DLD1 (cell line): Measurements from ENCODE around the gene SUMO2.

ENCODE experiments used
- in situ Hi-C: cut with HindIII; loops from 2 replicates; pipeline ENCODE4 v1.10.0; 2017; ENCODE audit warnings: low sequenced_read_pairs

Gene SUMO2

GRCh38 chr17:75124819-75125162 lies 58.0 kb downstream of the SUMO2 start:
- in situ Hi-C loops, result no loop called here

DNA sequence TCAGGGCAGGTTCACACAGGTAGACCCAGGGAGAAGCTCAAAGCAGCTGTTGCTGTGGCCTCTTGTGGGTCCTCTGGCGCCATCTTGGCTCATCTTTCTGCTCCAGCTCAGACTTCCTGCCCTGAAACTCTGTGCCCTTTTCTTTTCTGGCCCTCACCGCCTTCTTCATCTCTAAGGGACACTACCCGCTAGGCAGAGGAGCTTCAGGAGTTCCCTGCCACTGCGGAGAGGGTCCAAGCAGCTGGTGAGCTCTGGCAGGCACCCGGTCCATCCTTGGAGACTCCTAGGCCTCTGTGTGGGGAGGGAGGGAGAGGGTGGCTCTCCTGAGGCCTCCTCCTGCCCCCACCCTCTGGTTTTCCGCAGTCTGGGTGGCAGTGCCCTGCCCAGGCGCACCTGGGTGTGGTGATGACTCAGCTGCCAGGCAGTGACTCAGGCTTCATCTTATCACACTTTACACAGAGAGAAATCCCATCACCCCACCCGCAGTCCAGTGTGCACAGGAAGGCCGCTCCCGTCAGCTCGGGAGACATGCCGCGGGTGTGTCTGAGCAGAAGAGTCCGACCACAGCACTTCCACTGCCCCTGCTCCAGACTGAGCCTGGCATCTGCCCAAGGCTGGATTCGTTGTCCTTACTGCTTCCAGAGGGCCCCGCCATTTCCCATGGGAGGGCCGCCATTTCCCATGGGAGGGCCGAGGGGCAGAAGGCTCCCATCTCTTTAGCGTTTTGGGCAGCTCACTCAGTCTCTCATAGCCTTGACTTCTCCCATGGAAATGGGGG lies 58.5 kb downstream of the SUMO2 start:
- in situ Hi-C loops, result no loop called here

DNA sequence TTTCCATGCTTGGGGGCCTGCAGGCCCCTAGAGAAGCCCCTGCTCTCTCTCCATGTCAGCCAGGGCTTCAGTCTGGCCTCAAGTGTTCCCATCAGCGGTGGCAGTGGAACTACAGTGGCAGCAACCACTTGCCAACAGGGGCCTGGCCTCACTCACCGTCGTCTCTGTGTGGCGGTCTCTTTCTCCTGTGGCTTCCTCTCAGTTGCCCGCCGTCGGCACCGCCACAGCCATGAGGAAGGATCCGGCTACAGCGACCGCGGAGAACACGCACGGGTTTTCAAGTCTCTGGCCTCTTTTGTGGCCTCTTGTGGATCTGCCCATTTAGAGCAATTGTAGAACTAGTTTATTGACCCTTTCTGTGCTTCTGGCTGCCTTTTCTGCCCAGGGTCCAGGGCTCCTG lies 64.5 kb downstream of the SUMO2 start:
- in situ Hi-C loops, result no loop called here

GRCh38 chr17:75116737-75117136 lies 66.0 kb downstream of the SUMO2 start:
- in situ Hi-C loops, result no loop called here
